Measurements from ENCODE around the gene ZNF581. TPM values are rescaled to one million over a fixed set of nuclear protein-coding genes. Genes with fewer than 3 reads are reported as not detected.

ZNF581 gene
- polyA plus RNA-seq, 1 donor from 2014 or later: 15.3 TPM

DNA sequence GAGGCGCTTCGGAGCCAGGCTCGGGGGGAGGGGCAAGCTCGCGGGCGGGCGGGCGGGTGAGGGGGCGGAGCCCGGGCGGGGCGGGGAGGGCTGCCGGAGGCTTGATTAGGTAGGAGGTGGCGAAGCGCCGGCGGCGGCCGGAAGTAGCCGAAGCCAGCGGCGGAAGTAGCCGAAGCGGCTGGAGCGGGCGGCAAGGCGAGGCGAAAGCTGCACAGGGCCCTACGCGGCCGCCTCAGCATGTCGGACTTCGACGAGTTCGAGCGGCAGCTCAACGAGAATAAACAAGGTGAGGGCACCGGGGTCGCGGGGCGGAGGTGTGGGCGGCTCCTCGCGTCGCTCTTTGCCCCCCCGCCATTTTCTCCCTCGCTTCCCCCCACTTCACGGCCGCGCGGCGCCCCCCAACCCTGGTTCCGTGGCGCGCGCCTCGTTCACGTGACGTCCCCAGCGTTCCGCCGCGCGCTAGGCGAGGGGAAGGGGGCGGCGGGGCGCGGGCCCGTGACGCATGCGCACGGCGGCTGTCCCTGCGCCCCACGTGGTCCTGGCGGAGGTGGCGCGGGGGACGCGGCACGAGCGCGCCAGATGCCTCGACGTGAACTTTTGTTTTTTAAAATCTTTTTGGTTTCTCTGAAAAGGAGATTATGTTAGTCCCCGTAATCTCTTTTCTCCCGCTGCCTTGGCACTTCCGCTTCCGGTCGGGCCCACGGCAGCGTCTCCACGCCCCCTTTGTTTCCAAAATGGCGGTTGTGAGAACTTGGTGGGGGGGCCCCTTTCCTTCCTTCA, 11.6 kb downstream of the ZNF581 start, which contains the start of gene U2AF2:
Gene U2AF2 (plus strand): TSS at position 168 of the 780 bp plus-strand sequence. CDS start 70 bp downstream, at position 238.
- Histone ChIP-seq H3K27ac (ENCODE audit: low read length) (peak within 1 kb of the TSS; percentile 97), H3K9ac (ENCODE audit: low read length) (peak within 1 kb of the TSS; percentile 98), H3K9me3 (ENCODE audit: low read length) (no peaks in the 10 kb centered on the region), H3K79me2 (replicated peaks; ENCODE audit: insufficient read depth, low read length) (peaks cover 43% of the 10 kb centered on the region), H3K36me3 (ENCODE audit: insufficient read depth, low read length) (no peaks in the 10 kb centered on the region), H4K20me1 (ENCODE audit: insufficient read depth) (peaks cover 39% of the 10 kb centered on the region), H3K4me3 (ENCODE audit: low read length) (peak within 1 kb of the TSS; percentile 91), H3F3A (ENCODE audit: insufficient read depth, low read length, poor library complexity, severe bottlenecking) (no peaks in the 10 kb centered on the region), H3K4me2 (ENCODE audit: low read length) (peak within 1 kb of the TSS; percentile 94), H3K27me3 (ENCODE audit: insufficient read depth, low read depth, low read length) (no peaks in the 10 kb centered on the region), H2AFZ (ENCODE audit: low read depth, low read length) (peak within 1 kb of the TSS; percentile 57), H3K9me2 (ENCODE audit: insufficient read depth, low read length) (no peaks in the 10 kb centered on the region)
- TF ChIP-seq MXI1 (conservative IDR thresholded peaks at IDR 0.05; ENCODE audit: poor library complexity, severe bottlenecking): peak; percentile 98
- TF ChIP-seq POLR2AphosphoS5 (IDR thresholded peaks at IDR 0.05): peak; percentile 87
- TF ChIP-seq, protein P1, sequence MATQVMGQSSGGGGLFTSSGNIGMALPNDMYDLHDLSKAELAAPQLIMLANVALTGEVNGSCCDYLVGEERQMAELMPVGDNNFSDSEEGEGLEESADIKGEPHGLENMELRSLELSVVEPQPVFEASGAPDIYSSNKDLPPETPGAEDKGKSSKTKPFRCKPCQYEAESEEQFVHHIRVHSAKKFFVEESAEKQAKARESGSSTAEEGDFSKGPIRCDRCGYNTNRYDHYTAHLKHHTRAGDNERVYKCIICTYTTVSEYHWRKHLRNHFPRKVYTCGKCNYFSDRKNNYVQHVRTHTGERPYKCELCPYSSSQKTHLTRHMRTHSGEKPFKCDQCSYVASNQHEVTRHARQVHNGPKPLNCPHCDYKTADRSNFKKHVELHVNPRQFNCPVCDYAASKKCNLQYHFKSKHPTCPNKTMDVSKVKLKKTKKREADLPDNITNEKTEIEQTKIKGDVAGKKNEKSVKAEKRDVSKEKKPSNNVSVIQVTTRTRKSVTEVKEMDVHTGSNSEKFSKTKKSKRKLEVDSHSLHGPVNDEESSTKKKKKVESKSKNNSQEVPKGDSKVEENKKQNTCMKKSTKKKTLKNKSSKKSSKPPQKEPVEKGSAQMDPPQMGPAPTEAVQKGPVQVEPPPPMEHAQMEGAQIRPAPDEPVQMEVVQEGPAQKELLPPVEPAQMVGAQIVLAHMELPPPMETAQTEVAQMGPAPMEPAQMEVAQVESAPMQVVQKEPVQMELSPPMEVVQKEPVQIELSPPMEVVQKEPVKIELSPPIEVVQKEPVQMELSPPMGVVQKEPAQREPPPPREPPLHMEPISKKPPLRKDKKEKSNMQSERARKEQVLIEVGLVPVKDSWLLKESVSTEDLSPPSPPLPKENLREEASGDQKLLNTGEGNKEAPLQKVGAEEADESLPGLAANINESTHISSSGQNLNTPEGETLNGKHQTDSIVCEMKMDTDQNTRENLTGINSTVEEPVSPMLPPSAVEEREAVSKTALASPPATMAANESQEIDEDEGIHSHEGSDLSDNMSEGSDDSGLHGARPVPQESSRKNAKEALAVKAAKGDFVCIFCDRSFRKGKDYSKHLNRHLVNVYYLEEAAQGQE (IDR thresholded peaks at IDR 0.05; ENCODE audit: borderline replicate concordance): no peak
- peak; percentile 62 for TF ChIP-seq EP300 (conservative IDR thresholded peaks at IDR 0.05; ENCODE audit: poor library complexity, severe bottlenecking)

GRCh38 chr19:55655648-55656040, 12.2 kb downstream of the ZNF581 start:
- peaks cover 43% of the 10 kb centered on the region for H3K79me2 ChIP-seq (replicated peaks; ENCODE audit: insufficient read depth, low read length)
- peak overlapping the region; percentile 98 for H3K9ac ChIP-seq (ENCODE audit: low read length)
- no peaks in the 10 kb centered on the region for H3K9me3 ChIP-seq (ENCODE audit: low read length)
- H3F3A ChIP-seq (ENCODE audit: insufficient read depth, low read length, poor library complexity, severe bottlenecking): no peaks in the 10 kb centered on the region
- H3K27ac ChIP-seq (ENCODE audit: low read length): peak overlapping the region; percentile 97
- no peaks in the 10 kb centered on the region for H3K9me2 ChIP-seq (ENCODE audit: insufficient read depth, low read length)
- no peaks in the 10 kb centered on the region for H3K27me3 ChIP-seq (ENCODE audit: insufficient read depth, low read depth, low read length)
- peak overlapping the region; percentile 91 for H3K4me3 ChIP-seq (ENCODE audit: low read length)
- no peaks in the 10 kb centered on the region for H3K36me3 ChIP-seq (ENCODE audit: insufficient read depth, low read length)
- no peak overlapping the region for H2AFZ ChIP-seq (ENCODE audit: low read depth, low read length)
- no peak for TF ChIP-seq RAD21 (conservative IDR thresholded peaks at IDR 0.05)
- peak; percentile 95 for TF ChIP-seq MXI1 (conservative IDR thresholded peaks at IDR 0.05; ENCODE audit: poor library complexity, severe bottlenecking)
- no peak for TF ChIP-seq POLR2AphosphoS5 (IDR thresholded peaks at IDR 0.05)
- TF ChIP-seq, protein P2, sequence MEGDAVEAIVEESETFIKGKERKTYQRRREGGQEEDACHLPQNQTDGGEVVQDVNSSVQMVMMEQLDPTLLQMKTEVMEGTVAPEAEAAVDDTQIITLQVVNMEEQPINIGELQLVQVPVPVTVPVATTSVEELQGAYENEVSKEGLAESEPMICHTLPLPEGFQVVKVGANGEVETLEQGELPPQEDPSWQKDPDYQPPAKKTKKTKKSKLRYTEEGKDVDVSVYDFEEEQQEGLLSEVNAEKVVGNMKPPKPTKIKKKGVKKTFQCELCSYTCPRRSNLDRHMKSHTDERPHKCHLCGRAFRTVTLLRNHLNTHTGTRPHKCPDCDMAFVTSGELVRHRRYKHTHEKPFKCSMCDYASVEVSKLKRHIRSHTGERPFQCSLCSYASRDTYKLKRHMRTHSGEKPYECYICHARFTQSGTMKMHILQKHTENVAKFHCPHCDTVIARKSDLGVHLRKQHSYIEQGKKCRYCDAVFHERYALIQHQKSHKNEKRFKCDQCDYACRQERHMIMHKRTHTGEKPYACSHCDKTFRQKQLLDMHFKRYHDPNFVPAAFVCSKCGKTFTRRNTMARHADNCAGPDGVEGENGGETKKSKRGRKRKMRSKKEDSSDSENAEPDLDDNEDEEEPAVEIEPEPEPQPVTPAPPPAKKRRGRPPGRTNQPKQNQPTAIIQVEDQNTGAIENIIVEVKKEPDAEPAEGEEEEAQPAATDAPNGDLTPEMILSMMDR (IDR thresholded peaks at IDR 0.05; ENCODE audit: poor library complexity, severe bottlenecking): no peak
- no peak for TF ChIP-seq EZH2 (IDR thresholded peaks at IDR 0.05; ENCODE audit: borderline replicate concordance, insufficient read depth, low read length, poor library complexity, severe bottlenecking)
- TF ChIP-seq SMC3 (conservative IDR thresholded peaks at IDR 0.05; ENCODE audit: poor library complexity): no peak
- no peak for TF ChIP-seq EP300 (conservative IDR thresholded peaks at IDR 0.05; ENCODE audit: poor library complexity, severe bottlenecking)
- peaks cover 42% of the 10 kb centered on the region for H4K20me1 ChIP-seq (ENCODE audit: insufficient read depth)
- H3K4me2 ChIP-seq (ENCODE audit: low read length): peak overlapping the region; percentile 94
